Gastrocnemius medialis (tissue), 4 donors: ENCODE measurements around the gene RABGAP1L.

ENCODE experiments used
- CTCF ChIP-seq, 5 experiments: fragments of 450-650 bp in 3 of 5; fragments of 200-600 bp in 2 of 5; sonication (generic) in 2 of 5; IDR thresholded peaks in 4 of 5; conservative IDR thresholded peaks in 1 of 5; 1 replicate in 4 of 5; 2 replicates in 1 of 5; pipeline ENCODE4 v1.5.1; 2016 to 2019; ENCODE audit warnings: antibody characterized with exemption in 5 of 5, mild to moderate bottlenecking in 3 of 5, moderate library complexity in 3 of 5
- POLR2A ChIP-seq, 2 donors: fragments of 450-650 bp; IDR thresholded peaks; one replicate each; pipeline ENCODE4 v1.6.1; 2017; ENCODE audit warnings: antibody characterized with exemption in 2 of 2, mild to moderate bottlenecking in 2 of 2, moderate library complexity in 2 of 2

- TF ChIP-seq CTCF (IDR thresholded peaks at IDR 0.05 in 4 of 5, conservative IDR thresholded peaks at IDR 0.05 in 1 of 5) (no peak), POLR2A (IDR thresholded peaks at IDR 0.05) (no peak)
Observed at GRCh38 chr1:174682419-174683008, 523.2 kb downstream of the RABGAP1L start.
